Activated T-cell treated with anti-CD3 and anti-CD28 coated beads, Interleukin-2, amount 50 U/mL, for 1 hour (primary cell): ENCODE results near the gene ABI3BP.

ENCODE experiments used
- DNase-seq: peaks from one replicate; pipeline ENCODE4 v3.0.0-alpha.2; 2020

ABI3BP gene

GRCh38 chr3:100932491-100932890 lies 60.7 kb downstream of the ABI3BP start:
- DNase-seq = no peak

DNA sequence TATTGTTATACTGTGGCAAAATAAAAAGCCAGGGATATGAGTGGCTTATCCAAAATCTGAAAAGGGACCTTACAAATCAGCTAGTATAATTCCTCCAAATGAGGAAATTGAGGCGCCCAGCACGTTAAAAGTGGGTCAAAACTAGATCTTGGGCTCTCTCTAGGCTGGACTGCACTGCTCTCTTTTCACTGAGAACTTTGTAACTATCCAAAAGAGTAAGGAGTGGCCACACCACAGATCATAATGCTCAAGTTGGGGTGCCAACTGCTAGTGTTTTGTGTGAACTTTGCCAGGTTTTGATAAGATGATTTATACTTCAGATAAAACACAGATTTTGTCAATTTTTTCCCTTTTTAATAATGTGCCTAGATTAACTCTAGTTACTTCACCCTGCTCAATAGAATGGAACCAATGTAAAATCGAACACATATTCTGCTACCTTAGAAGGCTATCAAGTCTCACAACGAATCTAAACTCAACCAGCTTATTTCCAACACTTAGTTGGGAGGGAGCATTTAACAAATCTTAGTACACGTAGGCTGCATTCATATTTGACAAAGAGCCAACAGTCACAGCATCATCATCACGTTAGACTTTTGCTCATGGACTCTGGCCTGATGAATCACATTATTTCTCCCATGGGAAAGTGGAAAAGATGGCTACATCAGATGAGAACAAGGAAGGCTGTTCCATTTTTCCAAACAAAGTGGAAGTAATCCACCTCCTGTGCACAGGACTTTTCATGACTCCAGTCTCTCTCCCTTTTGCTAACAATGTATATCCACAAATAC lies 64.4 kb downstream of the ABI3BP start:
- DNase-seq = no peak

DNA sequence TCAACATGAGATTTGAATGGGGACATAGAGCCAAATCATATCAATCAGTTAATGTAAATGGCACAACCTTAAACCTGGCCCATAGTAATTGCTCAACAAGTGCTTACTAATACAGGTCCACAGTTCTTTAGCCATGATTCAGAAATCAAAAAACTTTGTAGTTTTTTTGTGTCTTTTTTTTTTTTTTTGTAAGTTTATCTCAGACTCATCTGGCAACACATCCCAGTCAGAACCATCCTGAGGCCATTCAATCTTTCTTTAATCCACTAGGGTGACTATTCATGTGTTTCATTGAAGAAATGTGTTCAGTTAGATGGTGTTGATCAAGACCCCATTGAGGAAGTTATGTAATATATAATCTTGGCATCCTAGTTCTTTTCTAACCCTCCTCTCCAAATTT lies 65.4 kb downstream of the ABI3BP start:
- no peak for DNase-seq

- DNase-seq = no peak
These were observed 77.3 kb downstream of the ABI3BP start for GRCh38 chr3:100915706-100916495.

- DNase-seq = no peak
These were observed 79.2 kb downstream of the ABI3BP start for GRCh38 chr3:100913870-100914648.

- no peak for DNase-seq
These were observed 80.2 kb downstream of the ABI3BP start for GRCh38 chr3:100912976-100913545.

DNA sequence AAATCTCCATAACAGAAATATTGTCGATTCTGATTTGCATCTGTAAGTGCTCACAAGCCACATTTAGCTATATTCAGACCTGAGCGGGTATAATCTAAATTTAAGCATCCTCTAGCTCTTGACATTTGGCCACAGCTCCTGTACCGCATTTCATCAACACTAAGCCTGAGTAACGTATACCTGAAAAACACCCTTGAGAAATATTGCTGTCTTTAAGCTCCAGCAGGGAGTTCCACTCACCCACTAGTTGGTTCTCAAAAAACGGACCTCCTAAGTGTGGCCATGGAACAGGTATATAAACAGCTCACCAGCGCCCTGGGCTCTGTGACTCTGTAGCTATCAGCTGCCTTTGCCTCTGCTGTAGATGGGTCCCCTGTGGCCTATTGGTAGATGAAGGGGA lies 80.7 kb downstream of the ABI3BP start:
- no peak for DNase-seq

GRCh38 chr3:100911956-100912355 lies 81.3 kb downstream of the ABI3BP start:
- DNase-seq = no peak

GRCh38 chr3:100910986-100911385 lies 82.2 kb downstream of the ABI3BP start:
- no peak for DNase-seq

GRCh38 chr3:100902572-100902971 lies 90.6 kb downstream of the ABI3BP start:
- DNase-seq = no peak

- no peak for DNase-seq
These were observed 92.4 kb downstream of the ABI3BP start for GRCh38 chr3:100900671-100901335.

- DNase-seq = no peak
These were observed 93.7 kb downstream of the ABI3BP start for GRCh38 chr3:100899440-100900091.

- DNase-seq = no peak
These were observed 94.5 kb downstream of the ABI3BP start for GRCh38 chr3:100898681-100899080.

DNA sequence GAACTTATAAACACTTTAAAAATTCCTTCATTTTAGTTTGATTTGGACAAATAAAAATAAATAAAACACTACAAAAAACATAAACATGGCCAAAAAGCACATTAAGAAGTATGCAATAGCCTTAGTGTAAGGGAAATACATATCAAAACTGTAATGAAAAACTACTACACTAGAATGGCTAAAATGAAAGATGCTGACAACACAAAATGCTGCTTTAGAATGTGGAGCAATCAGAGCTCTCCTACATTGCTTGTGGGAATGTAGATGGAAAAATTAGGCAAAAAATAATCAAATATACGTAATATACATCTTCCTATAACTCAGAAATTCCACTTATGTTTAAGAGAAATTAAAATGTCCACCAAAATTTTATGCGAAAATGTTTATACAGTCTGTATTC lies 96.2 kb downstream of the ABI3BP start:
- DNase-seq = no peak

GRCh38 chr3:100893590-100893989 lies 99.6 kb downstream of the ABI3BP start:
- no peak for DNase-seq

DNA sequence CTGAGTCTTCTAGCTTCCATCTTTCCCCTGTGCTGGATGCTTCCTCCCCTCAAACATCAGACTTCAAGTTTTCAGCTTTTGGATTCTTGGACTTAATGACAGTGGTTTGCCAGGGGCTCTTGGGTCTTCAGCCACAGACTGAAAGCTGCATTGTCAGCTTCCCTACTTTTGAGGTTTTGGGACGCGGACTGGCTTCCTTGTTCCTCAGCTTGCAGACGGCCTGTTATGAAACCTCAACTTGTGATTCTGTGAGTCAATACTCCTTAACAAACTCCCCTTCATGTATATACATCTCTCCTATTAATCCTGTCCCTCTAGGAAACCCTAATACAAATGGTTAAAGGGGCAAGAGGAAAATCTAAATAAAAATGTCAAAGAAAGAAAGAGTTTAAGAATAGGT lies 100.1 kb downstream of the ABI3BP start:
- DNase-seq = no peak

DNA sequence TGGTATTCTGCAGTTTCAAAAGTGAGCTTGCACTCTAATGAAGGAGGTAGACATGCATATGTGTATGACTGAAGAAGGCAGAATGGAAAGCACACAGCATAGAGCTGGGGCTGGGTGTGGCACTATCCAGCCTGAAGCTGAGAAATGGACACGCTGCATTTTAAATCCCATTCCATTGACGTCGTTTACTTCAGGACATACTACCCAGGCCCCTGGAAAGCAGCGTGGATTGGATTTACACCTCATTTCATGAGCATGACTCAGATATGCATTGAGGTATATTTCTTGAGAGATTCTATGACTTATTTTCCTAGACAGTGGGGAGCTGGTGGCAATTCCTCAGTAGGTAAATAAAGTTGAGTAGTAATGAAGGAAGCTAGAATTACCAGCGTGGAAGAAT lies 101.4 kb downstream of the ABI3BP start:
- DNase-seq = no peak

DNA sequence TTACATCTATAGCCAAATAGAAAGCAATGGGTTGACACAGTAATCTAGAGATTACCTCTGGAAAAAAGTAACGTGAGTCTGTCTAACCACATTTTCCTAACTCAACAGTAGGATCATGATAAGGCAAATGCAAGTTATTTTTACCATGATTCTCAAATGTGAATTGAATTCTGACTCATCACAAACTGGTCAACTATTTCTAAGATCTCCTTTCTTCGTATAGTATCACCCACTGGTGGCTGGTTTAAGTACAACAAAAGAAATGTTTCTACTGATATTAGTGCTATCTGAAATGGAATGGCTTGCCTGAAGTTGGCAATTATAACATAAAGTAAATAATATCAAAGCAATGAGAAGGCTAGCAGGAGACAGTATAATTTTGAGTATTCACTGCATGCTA lies 102.2 kb downstream of the ABI3BP start:
- no peak for DNase-seq

GRCh38 chr3:100888881-100889280 lies 104.3 kb downstream of the ABI3BP start:
- no peak for DNase-seq

DNA sequence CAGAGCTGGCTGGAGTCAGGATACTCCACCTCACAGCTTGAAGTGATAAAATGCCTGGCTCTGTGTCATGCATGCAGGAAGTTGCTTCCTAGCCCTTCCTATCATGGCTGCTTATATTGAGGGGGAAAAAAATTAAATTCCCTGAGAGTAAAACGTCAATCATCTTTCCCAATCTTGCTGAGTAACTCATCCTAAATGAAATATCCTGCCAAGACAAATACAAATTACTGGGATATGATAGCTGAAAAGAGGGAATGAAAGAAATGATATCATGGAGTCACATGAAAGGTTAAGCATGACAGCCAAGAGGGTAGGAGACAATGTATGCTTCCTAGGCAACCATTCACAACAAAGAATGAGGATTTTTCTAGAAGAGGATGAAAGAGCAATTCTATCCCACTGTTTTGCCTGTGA lies 110.6 kb downstream of the ABI3BP start:
- no peak for DNase-seq

- DNase-seq = no peak
These were observed 112.4 kb downstream of the ABI3BP start for GRCh38 chr3:100880845-100881244.

DNA sequence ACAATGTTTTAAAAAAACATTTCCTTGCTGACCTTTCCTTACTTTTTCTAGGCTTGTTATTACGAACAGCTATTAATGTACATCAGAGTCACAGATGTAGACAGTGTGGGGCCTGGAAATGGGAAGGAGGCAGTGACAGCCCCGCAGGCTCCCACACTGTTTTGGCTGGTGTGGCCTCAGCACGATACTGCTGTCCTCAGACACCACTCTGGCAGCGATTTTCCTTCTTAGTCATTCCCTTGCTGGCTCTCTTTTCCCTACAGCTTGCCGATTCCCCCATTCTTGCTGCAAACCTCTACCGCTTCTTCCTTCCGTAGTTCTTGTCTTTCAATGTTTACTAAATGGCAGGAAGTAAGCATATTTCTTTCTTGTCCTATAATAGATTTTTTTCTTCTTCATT lies 113.1 kb downstream of the ABI3BP start:
- no peak for DNase-seq
